ENCODE data around the gene NUP50. TPM values are rescaled to one million over a fixed set of nuclear protein-coding genes. Genes with fewer than 3 reads are reported as not detected.
A peak's percentile ranks its signal among the peaks of the same experiment; 100 is the strongest.

Gene NUP50
- total RNA-seq, 1 experiment from 2014 or later: 134 TPM

GRCh38 chr22:45212992-45213751, 49.4 kb downstream of the NUP50 start:
- Histone ChIP-seq H3K23ac (ENCODE audit: insufficient read length, low read depth, low read length) (no peak overlapping the region), H3K4me1 (ENCODE audit: insufficient read depth, low read length) (0 out of 2 replicates have a peak, but pooled peaks cover 2% of the 10 kb centered on the region), H4K8ac (replicated peaks; ENCODE audit: insufficient read length, low read depth, low read length) (no peak overlapping the region), H3K79me1 (ENCODE audit: insufficient read depth, low read depth, low read length, poor library complexity, severe bottlenecking) (no peaks in the 10 kb centered on the region), H3K18ac (ENCODE audit: insufficient read length, low read depth, low read length) (no peak overlapping the region), H2BK5ac (ENCODE audit: insufficient read length, low read length) (no peak overlapping the region), H4K5ac (ENCODE audit: insufficient read length, low read depth, low read length) (no peak overlapping the region), H3K4ac (ENCODE audit: low read depth, low read length) (no peak overlapping the region), H2BK12ac (ENCODE audit: insufficient read length, low read depth, low read length) (no peak overlapping the region), H3K27ac (ENCODE audit: insufficient read length, low read depth, low read length) (no peak overlapping the region), H2BK15ac (ENCODE audit: low read depth, low read length) (no peak overlapping the region), H3K9ac (ENCODE audit: extremely low read depth, insufficient read length, low read length) (no peak overlapping the region), H2AFZ (ENCODE audit: low read length) (no peak overlapping the region), H3K27me3 (ENCODE audit: insufficient read depth, low read length) (no peaks in the 10 kb centered on the region), H3K14ac (ENCODE audit: insufficient read depth, low read length) (no peak overlapping the region), H3K56ac (ENCODE audit: insufficient read length, low read depth, low read length) (no peak overlapping the region), H2BK20ac (ENCODE audit: low read depth, low read length, poor library complexity, severe bottlenecking) (no peak overlapping the region), H3K79me2 (ENCODE audit: insufficient read depth, low read length) (no peaks in the 10 kb centered on the region; the same call in 1 of the 2 replicates), H3K23me2 (ENCODE audit: insufficient read length, low read depth, low read length, poor library complexity, severe bottlenecking) (no peaks in the 10 kb centered on the region), H4K91ac (ENCODE audit: insufficient read length, low read depth, low read length) (no peak overlapping the region), H3K9me3 (ENCODE audit: control insufficient read depth, low read depth, low read length) (no peaks in the 10 kb centered on the region), H3K4me2 (ENCODE audit: insufficient read depth, insufficient read length, low read length) (no peak overlapping the region), H3T11ph (ENCODE audit: low read length) (no peak overlapping the region), H2BK120ac (ENCODE audit: low read depth, low read length, poor library complexity, severe bottlenecking) (no peak overlapping the region), H2AK5ac (ENCODE audit: insufficient read length, low read length) (no peak overlapping the region), H4K20me1 (ENCODE audit: control insufficient read depth, insufficient read depth, insufficient read length) (no peaks in the 10 kb centered on the region)
- DNase-seq: no peak
- Mint-ChIP-seq H3K27ac (peak overlapping the region in 1 of 3 experiments; percentile 70; a peak in 1 of 7 replicates), H3K9me3 (no peaks in the 10 kb centered on the region), H3K4me3 (no peak overlapping the region), H3K27me3 (ENCODE audit: low read depth) (no peaks in the 10 kb centered on the region; the same call in none of the 2 replicates), H3K4me1 (peaks cover 21 to 47% of the 10 kb centered on the region in 2 experiments), H3K36me3 (ENCODE audit: insufficient read depth in 1 of 3, low read depth in 3 of 3) (peaks cover 0 to 15% (median 3%) of the 10 kb centered on the region in 3 experiments; a peak in 6 of 7 replicates)
- no CpG with 5 or more reads among the region's 22 CpGs for WGBS (ENCODE audit: extremely low coverage, insufficient read length, low lambda C conversion rate)
- TF ChIP-seq CTCF (conservative IDR thresholded peaks at IDR 0.05): no peak
